Measurements from ENCODE around the gene PLEKHA7.

DNA sequence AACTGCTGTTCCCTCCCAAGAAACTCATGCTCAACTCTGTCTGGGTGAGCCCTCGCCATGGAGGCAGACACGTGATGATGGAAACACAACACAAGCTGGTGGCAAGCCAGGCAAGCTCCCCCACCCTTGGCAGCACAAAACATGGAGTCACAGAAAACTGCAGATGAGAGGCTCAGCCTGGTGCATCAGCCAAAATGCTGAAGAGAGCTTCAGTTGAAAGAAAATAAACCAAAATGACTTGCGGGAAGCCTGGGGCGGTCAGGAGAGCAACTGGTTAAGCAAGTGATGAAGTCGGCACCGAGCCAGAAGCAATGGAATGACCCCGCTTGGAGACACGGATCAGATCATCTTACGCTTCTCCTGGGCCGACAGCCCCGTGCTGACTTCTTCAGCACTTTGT, 207.4 kb downstream of the PLEKHA7 start:
- TF ChIP-seq, protein P1, sequence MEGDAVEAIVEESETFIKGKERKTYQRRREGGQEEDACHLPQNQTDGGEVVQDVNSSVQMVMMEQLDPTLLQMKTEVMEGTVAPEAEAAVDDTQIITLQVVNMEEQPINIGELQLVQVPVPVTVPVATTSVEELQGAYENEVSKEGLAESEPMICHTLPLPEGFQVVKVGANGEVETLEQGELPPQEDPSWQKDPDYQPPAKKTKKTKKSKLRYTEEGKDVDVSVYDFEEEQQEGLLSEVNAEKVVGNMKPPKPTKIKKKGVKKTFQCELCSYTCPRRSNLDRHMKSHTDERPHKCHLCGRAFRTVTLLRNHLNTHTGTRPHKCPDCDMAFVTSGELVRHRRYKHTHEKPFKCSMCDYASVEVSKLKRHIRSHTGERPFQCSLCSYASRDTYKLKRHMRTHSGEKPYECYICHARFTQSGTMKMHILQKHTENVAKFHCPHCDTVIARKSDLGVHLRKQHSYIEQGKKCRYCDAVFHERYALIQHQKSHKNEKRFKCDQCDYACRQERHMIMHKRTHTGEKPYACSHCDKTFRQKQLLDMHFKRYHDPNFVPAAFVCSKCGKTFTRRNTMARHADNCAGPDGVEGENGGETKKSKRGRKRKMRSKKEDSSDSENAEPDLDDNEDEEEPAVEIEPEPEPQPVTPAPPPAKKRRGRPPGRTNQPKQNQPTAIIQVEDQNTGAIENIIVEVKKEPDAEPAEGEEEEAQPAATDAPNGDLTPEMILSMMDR (conservative IDR thresholded peaks at IDR 0.05): no peak
- TF ChIP-seq ZFX (IDR thresholded peaks at IDR 0.05): no peak
